Measurements from ENCODE around the gene UCKL1.

Gene UCKL1

DNA sequence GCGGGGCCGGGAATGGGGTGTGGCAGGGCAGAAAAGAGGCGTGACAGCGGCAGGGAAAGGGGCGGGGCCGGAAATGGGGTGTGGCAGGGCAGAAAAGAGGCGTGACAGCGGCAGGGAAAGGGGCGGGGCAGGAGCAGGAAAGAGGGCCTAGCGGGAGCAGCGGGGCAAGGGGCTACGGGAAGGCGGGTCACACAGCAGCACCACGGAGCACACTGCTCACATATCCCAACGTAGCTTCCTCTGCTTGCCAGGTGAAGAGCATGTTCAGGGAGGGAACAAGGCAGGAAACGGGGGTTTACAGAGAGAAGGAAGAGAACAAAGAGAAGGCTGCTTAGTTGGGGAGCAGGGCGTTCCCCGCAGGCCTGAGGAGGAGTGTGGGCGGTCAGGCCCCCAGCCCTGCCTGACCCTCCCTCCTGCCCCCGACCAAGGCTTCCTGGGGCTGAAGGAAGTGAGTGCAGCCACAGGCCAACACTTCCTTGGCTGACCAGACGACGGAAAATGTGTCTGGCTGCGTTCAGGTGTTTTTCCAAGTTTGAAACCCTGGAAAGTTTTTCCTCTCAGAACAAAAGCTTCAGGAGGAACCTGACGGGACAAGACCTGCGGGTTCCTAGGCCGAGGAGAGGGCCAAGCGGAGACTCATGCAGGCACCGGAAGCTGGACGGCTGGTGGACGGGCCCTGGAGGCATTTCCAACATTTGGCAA lies 13.8 kb downstream of the UCKL1 start:
- 0 out of 2 replicates have a peak, but pooled peaks cover 3% of the 10 kb centered on the region for H4K20me1 ChIP-seq (ENCODE audit: control insufficient read depth, insufficient read depth, low read depth, low read length)
- H3K36me3 ChIP-seq (ENCODE audit: control insufficient read depth, low read length), result peaks cover 56% of the 10 kb centered on the region
- no peak for TF ChIP-seq EZH2phosphoT487 (IDR thresholded peaks at IDR 0.05; ENCODE audit: borderline replicate concordance, low read length)
- TF ChIP-seq, protein P1, sequence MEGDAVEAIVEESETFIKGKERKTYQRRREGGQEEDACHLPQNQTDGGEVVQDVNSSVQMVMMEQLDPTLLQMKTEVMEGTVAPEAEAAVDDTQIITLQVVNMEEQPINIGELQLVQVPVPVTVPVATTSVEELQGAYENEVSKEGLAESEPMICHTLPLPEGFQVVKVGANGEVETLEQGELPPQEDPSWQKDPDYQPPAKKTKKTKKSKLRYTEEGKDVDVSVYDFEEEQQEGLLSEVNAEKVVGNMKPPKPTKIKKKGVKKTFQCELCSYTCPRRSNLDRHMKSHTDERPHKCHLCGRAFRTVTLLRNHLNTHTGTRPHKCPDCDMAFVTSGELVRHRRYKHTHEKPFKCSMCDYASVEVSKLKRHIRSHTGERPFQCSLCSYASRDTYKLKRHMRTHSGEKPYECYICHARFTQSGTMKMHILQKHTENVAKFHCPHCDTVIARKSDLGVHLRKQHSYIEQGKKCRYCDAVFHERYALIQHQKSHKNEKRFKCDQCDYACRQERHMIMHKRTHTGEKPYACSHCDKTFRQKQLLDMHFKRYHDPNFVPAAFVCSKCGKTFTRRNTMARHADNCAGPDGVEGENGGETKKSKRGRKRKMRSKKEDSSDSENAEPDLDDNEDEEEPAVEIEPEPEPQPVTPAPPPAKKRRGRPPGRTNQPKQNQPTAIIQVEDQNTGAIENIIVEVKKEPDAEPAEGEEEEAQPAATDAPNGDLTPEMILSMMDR (IDR thresholded peaks at IDR 0.05; ENCODE audit: low read depth, low read length, poor library complexity, severe bottlenecking), result no peak
- no peaks in the 10 kb centered on the region for H3K9me3 ChIP-seq (ENCODE audit: control insufficient read depth, insufficient read depth, low read length)
- H3K4me1 ChIP-seq (ENCODE audit: control insufficient read depth, low read length), result peaks cover 14% of the 10 kb centered on the region
- H3K4me3 ChIP-seq (ENCODE audit: low read length), result no peak overlapping the region
- H3K4me2 ChIP-seq (ENCODE audit: low read length), result no peak overlapping the region
- H3K27me3 ChIP-seq (ENCODE audit: control insufficient read depth, low read length), result no peaks in the 10 kb centered on the region
- H3K79me2 ChIP-seq (ENCODE audit: control insufficient read depth, low read length), result peaks cover 25% of the 10 kb centered on the region
- H3K27ac ChIP-seq (ENCODE audit: low read depth, low read length), result no peak overlapping the region
- 0 out of 2 replicates have a peak, but pooled peaks cover 3% of the 10 kb centered on the region for H3F3A ChIP-seq (ENCODE audit: control insufficient read depth, insufficient read depth)
- no peaks in the 10 kb centered on the region for H3K9me2 ChIP-seq (replicated peaks; ENCODE audit: control insufficient read depth, low read length)

DNA sequence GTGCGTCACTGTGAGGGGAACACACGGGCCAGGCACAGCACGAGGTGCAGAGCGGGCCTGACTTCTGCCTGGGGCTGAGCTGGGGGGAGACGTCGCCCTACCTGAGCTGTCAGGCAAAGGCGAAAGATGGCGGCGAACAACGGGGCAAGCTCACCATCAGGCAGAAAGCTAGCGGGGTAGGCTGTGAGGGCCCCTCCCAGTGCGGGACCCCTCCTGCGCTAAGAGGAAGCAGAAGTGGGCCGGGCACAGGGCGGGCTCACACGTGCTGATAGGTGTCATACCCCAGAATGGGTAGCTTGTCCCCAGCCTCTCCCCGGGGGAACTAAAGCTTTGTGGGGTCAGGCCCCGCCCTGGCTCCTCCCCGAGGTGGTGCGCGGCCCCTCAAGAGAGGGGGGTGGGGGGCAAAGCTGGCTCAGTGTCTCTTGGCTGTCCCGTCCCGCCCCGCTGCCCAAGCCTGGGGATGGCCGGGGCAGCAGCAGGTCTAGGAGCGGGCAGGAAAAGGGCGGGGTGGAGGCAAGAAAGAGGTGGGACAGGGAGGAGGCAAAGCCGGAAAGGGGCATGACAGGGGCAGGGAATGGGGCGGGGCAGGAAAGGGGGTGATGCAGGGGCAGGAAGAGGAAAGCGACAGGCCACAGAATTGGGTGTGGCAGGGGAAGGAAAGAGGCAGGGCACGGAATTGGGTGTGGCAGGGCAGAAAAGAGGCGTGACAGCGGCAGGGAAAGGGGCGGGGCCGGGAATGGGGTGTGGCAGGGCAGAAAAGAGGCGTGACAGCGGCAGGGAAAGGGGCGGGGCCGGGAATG lies 14.7 kb downstream of the UCKL1 start:
- H3K9me3 ChIP-seq (ENCODE audit: control insufficient read depth, insufficient read depth, low read length), result no peaks in the 10 kb centered on the region
- peaks cover 56% of the 10 kb centered on the region for H3K36me3 ChIP-seq (ENCODE audit: control insufficient read depth, low read length)
- no peaks in the 10 kb centered on the region for H3K9me2 ChIP-seq (replicated peaks; ENCODE audit: control insufficient read depth, low read length)
- H4K20me1 ChIP-seq (ENCODE audit: control insufficient read depth, insufficient read depth, low read depth, low read length), result no peaks in the 10 kb centered on the region
- H3K79me2 ChIP-seq (ENCODE audit: control insufficient read depth, low read length), result peaks cover 17% of the 10 kb centered on the region
- TF ChIP-seq EZH2phosphoT487 (IDR thresholded peaks at IDR 0.05; ENCODE audit: borderline replicate concordance, low read length), result no peak
- TF ChIP-seq, protein P1 (IDR thresholded peaks at IDR 0.05; ENCODE audit: low read depth, low read length, poor library complexity, severe bottlenecking), result no peak
- no peak overlapping the region for H3K27ac ChIP-seq (ENCODE audit: low read depth, low read length)
- H3K4me1 ChIP-seq (ENCODE audit: control insufficient read depth, low read length), result peaks cover 14% of the 10 kb centered on the region
- no peaks in the 10 kb centered on the region for H3K27me3 ChIP-seq (ENCODE audit: control insufficient read depth, low read length)
- peak overlapping the region; percentile 33 for H3K4me2 ChIP-seq (ENCODE audit: low read length)
- 0 out of 2 replicates have a peak, but pooled peaks cover 3% of the 10 kb centered on the region for H3F3A ChIP-seq (ENCODE audit: control insufficient read depth, insufficient read depth)
- H3K4me3 ChIP-seq (ENCODE audit: low read length), result 0 out of 2 replicates have a peak overlapping the region, but pooled peaks have one; percentile 9

DNA sequence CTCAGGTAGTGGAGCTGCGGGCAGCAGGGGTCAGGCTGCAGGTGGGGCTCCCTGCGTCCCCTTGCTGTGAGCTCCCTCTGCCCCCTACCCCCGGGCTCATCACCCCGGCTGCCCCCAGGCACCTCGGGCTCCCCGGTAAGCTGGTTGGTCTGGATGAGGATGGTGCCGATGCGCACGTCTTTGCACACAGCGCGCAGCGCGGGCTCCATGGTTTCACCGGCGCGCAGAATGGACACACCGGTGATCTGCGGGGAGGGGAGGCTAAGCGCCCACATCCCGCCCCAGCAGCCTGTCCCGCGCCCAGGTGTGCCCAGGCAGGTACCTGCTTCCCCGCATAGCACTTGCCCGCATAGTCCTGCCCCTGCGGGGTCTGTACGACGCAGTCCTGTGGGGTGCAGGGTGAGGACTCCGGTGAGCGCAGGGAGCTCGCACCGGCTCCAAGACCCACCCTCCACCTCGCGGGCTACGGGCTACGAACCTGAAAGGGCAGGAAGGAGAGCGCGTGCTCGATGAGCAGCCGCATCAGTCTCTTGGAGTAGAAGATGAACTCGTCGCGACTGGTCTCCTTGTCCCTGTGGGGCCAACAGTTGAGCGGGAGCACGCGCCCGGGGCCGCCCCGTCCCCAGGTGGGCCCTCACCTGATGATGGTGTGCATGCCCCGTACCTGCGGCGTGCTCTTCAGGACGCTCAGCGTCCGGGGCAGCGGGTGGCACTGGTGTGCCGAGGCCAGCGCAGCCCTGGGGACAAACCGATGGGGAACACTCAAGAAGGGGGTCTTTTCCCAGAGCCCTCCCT lies 15.5 kb downstream of the UCKL1 start:
- Histone ChIP-seq H3F3A (ENCODE audit: control insufficient read depth, insufficient read depth) (0 out of 2 replicates have a peak, but pooled peaks cover 3% of the 10 kb centered on the region), H3K36me3 (ENCODE audit: control insufficient read depth, low read length) (peaks cover 56% of the 10 kb centered on the region), H3K27me3 (ENCODE audit: control insufficient read depth, low read length) (no peaks in the 10 kb centered on the region), H3K4me2 (ENCODE audit: low read length) (no peak overlapping the region), H3K4me3 (ENCODE audit: low read length) (no peak overlapping the region), H3K9me3 (ENCODE audit: control insufficient read depth, insufficient read depth, low read length) (no peaks in the 10 kb centered on the region), H3K79me2 (ENCODE audit: control insufficient read depth, low read length) (peaks cover 9% of the 10 kb centered on the region), H3K9me2 (replicated peaks; ENCODE audit: control insufficient read depth, low read length) (no peaks in the 10 kb centered on the region), H4K20me1 (ENCODE audit: control insufficient read depth, insufficient read depth, low read depth, low read length) (no peaks in the 10 kb centered on the region), H3K27ac (ENCODE audit: low read depth, low read length) (no peak overlapping the region), H3K4me1 (ENCODE audit: control insufficient read depth, low read length) (peaks cover 14% of the 10 kb centered on the region)
- TF ChIP-seq EZH2phosphoT487 (IDR thresholded peaks at IDR 0.05; ENCODE audit: borderline replicate concordance, low read length), result no peak
- TF ChIP-seq, protein P1 (IDR thresholded peaks at IDR 0.05; ENCODE audit: low read depth, low read length, poor library complexity, severe bottlenecking), result no peak

Measured in DOHH2 (cell line).